ENCODE measurements around the gene MAD1L1.

DNA sequence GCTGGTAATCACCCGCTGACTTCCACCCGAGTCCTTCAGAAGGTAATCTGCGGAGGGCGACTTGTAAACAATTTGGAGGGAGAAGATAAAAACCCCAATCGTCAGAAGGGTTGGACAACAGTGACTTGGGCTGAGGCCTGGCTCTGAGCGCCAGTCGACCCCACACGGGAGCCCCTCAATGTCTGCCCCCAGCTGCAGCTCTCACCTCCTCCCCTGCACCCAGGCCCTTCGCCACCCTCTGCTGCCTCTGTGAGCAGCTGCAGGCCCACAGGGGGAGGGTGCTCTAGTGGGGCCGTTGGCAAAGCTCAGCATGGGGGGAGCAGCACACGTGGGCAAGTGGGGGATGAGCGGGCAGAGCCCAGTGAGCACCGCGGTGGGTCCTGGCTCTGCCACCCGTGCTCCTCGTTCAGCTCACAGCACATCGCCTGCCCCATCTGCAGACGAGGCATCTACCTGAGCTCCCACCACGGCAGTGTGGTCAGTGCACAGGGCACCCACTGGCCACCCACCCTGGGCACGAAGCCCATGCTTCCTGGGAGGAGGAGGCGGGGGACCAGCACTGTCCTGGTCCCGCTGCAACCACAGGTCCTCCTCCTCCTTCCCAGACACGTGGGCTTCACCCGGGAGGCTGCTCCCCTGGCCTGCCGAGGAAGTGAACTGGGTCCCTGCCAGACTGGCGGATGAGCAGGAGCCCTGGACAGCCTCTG is 282.1 kb downstream of the MAD1L1 start:
- TF ChIP-seq, protein P1, sequence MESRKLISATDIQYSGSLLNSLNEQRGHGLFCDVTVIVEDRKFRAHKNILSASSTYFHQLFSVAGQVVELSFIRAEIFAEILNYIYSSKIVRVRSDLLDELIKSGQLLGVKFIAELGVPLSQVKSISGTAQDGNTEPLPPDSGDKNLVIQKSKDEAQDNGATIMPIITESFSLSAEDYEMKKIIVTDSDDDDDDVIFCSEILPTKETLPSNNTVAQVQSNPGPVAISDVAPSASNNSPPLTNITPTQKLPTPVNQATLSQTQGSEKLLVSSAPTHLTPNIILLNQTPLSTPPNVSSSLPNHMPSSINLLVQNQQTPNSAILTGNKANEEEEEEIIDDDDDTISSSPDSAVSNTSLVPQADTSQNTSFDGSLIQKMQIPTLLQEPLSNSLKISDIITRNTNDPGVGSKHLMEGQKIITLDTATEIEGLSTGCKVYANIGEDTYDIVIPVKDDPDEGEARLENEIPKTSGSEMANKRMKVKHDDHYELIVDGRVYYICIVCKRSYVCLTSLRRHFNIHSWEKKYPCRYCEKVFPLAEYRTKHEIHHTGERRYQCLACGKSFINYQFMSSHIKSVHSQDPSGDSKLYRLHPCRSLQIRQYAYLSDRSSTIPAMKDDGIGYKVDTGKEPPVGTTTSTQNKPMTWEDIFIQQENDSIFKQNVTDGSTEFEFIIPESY (CRISPR knock-in tag; IDR thresholded peaks at IDR 0.05): no peak
- no peak for TF ChIP-seq CBX5 (CRISPR knock-in tag; IDR thresholded peaks at IDR 0.05; ENCODE audit: borderline replicate concordance)
- TF ChIP-seq, protein P2, sequence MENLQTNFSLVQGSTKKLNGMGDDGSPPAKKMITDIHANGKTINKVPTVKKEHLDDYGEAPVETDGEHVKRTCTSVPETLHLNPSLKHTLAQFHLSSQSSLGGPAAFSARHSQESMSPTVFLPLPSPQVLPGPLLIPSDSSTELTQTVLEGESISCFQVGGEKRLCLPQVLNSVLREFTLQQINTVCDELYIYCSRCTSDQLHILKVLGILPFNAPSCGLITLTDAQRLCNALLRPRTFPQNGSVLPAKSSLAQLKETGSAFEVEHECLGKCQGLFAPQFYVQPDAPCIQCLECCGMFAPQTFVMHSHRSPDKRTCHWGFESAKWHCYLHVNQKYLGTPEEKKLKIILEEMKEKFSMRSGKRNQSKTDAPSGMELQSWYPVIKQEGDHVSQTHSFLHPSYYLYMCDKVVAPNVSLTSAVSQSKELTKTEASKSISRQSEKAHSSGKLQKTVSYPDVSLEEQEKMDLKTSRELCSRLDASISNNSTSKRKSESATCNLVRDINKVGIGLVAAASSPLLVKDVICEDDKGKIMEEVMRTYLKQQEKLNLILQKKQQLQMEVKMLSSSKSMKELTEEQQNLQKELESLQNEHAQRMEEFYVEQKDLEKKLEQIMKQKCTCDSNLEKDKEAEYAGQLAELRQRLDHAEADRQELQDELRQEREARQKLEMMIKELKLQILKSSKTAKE (CRISPR knock-in tag; IDR thresholded peaks at IDR 0.05; ENCODE audit: borderline replicate concordance): no peak
- TF ChIP-seq, protein P3, sequence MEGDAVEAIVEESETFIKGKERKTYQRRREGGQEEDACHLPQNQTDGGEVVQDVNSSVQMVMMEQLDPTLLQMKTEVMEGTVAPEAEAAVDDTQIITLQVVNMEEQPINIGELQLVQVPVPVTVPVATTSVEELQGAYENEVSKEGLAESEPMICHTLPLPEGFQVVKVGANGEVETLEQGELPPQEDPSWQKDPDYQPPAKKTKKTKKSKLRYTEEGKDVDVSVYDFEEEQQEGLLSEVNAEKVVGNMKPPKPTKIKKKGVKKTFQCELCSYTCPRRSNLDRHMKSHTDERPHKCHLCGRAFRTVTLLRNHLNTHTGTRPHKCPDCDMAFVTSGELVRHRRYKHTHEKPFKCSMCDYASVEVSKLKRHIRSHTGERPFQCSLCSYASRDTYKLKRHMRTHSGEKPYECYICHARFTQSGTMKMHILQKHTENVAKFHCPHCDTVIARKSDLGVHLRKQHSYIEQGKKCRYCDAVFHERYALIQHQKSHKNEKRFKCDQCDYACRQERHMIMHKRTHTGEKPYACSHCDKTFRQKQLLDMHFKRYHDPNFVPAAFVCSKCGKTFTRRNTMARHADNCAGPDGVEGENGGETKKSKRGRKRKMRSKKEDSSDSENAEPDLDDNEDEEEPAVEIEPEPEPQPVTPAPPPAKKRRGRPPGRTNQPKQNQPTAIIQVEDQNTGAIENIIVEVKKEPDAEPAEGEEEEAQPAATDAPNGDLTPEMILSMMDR (CRISPR knock-in tag; IDR thresholded peaks at IDR 0.05): no peak
- TF ChIP-seq, protein P4, sequence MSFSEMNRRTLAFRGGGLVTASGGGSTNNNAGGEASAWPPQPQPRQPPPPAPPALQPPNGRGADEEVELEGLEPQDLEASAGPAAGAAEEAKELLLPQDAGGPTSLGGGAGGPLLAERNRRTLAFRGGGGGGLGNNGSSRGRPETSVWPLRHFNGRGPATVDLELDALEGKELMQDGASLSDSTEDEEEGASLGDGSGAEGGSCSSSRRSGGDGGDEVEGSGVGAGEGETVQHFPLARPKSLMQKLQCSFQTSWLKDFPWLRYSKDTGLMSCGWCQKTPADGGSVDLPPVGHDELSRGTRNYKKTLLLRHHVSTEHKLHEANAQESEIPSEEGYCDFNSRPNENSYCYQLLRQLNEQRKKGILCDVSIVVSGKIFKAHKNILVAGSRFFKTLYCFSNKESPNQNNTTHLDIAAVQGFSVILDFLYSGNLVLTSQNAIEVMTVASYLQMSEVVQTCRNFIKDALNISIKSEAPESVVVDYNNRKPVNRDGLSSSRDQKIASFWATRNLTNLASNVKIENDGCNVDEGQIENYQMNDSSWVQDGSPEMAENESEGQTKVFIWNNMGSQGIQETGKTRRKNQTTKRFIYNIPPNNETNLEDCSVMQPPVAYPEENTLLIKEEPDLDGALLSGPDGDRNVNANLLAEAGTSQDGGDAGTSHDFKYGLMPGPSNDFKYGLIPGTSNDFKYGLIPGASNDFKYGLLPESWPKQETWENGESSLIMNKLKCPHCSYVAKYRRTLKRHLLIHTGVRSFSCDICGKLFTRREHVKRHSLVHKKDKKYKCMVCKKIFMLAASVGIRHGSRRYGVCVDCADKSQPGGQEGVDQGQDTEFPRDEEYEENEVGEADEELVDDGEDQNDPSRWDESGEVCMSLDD (CRISPR knock-in tag; IDR thresholded peaks at IDR 0.05; ENCODE audit: borderline replicate concordance): no peak
- TF ChIP-seq SIX1 (CRISPR knock-in tag; IDR thresholded peaks at IDR 0.05; ENCODE audit: borderline replicate concordance): no peak

All from HepG2 (cell line).